Measurements from ENCODE around the gene PLEKHG2.

GRCh38 chr19:39419003-39419402 lies 6.5 kb downstream of the PLEKHG2 start:
- TF ChIP-seq CTCF (IDR thresholded peaks at IDR 0.05; ENCODE audit: low read depth, low read length), result no peak
- TF ChIP-seq EZH2phosphoT487 (IDR thresholded peaks at IDR 0.05; ENCODE audit: low read depth), result no peak

All from OCI-LY3 (cell line).